SK-N-SH (cell line): ENCODE measurements around the gene UQCR10. TPM values are rescaled to one million over a fixed set of nuclear protein-coding genes. Genes with fewer than 3 reads are reported as not detected.

Source experiments
- CTCF ChIA-PET: fragments of 300-600, 350-600 bp; formaldehyde crosslinking; extraction: SDS; loops from one replicate; lab custom pipeline; 2021; lab: Yijun Ruan, JAX
- POLR2A ChIA-PET: fragments of 350-600 bp; sonication (Branson Sonifier 250); formaldehyde crosslinking; extraction: SDS; loops from one replicate; lab custom pipeline; 2020; ENCODE audit warnings: antibody characterized with exemption, inconsistent platforms; lab: Yijun Ruan, JAX
- DNase-seq: peaks from one replicate; pipeline ENCODE4 v3.0.0; 2012
- H2AFZ ChIP-seq: fragments of 200-600 bp; sonication (generic); 2 replicates; pipeline ENCODE4 v1.8.1; 2016; ENCODE audit warnings: antibody characterized with exemption, mild to moderate bottlenecking, low read depth
- H3F3A ChIP-seq: fragments of 200-600 bp; sonication (generic); replicated peaks from 2 replicates; pipeline ENCODE3; 2016; ENCODE audit warnings: antibody characterized with exemption, mild to moderate bottlenecking; ENCODE audit not compliant: insufficient read depth
- H3K27ac ChIP-seq, 2 experiments: fragments of 200-500 bp in 1 of 2; fragments of 200-600 bp in 1 of 2; sonication (Bioruptor generic) in 1 of 2; sonication (generic), shearing (Covaris generic) in 1 of 2; 2 replicates each; pipeline versions ENCODE4 v1.5.1 to v1.6.1; 2014 to 2016; ENCODE audit warnings: low read depth in 2 of 2, inconsistent platforms in 1 of 2, low read length in 1 of 2, mild to moderate bottlenecking in 1 of 2, mixed read lengths in 1 of 2
- H3K27me3 ChIP-seq: fragments of 200-600 bp; sonication (generic), shearing (Covaris generic); 2 replicates; pipeline ENCODE4 v1.6.1; 2016; ENCODE audit warnings: mixed run types; ENCODE audit not compliant: insufficient read depth
- H3K36me3 ChIP-seq, 2 experiments: fragments of 200-500 bp in 1 of 2; fragments of 200-600 bp in 1 of 2; sonication (Bioruptor generic) in 1 of 2; sonication (generic) in 1 of 2; replicated peaks in 1 of 2; 2 replicates each; pipeline versions ENCODE3 to v1.5.1; 2014 to 2016; ENCODE audit warnings: low read length in 1 of 2, mild to moderate bottlenecking in 1 of 2; ENCODE audit not compliant: insufficient read depth in 2 of 2, control insufficient read depth in 1 of 2
- H3K4me1 ChIP-seq, 2 experiments: fragments of 200-500 bp in 1 of 2; fragments of 200-600 bp in 1 of 2; sonication (Bioruptor generic) in 1 of 2; sonication (generic), shearing (Covaris generic) in 1 of 2; 2 replicates each; pipeline versions ENCODE4 v1.5.1 to v1.6.1; 2014 to 2016; ENCODE audit warnings: low read depth in 1 of 2, low read length in 1 of 2, mixed run types in 1 of 2; ENCODE audit not compliant: insufficient read depth in 2 of 2, control insufficient read depth in 1 of 2
- H3K4me2 ChIP-seq: fragments of 200-600 bp; sonication (generic), shearing (Covaris generic); 2 replicates; pipeline ENCODE4 v1.6.1; 2017; ENCODE audit warnings: mixed run types
- H3K4me3 ChIP-seq, 2 experiments: fragments of 200-500 bp in 1 of 2; fragments of 200-600 bp in 1 of 2; sonication (Bioruptor generic) in 1 of 2; sonication (generic), shearing (Covaris generic) in 1 of 2; 2 replicates each; pipeline versions ENCODE4 v1.5.1 to v1.8.1; 2014 to 2016; ENCODE audit warnings: low read depth in 2 of 2, inconsistent platforms in 1 of 2, low read length in 1 of 2, mild to moderate bottlenecking in 1 of 2, mixed read lengths in 1 of 2, moderate library complexity in 1 of 2
- H3K79me2 ChIP-seq: fragments of 200-600 bp; sonication (generic); 2 replicates; pipeline ENCODE4 v1.8.1; 2017; ENCODE audit warnings: mild to moderate bottlenecking; ENCODE audit not compliant: insufficient read depth
- H3K9ac ChIP-seq: fragments of 200-600 bp; sonication (generic); 2 replicates; pipeline ENCODE4 v1.6.1; 2017; ENCODE audit warnings: mixed run types
- H3K9me2 ChIP-seq: fragments of 200-600 bp; sonication (generic); 2 replicates; pipeline ENCODE4 v1.6.1; 2017; ENCODE audit warnings: mixed run types
- H3K9me3 ChIP-seq: fragments of 200-600 bp; sonication (generic); 2 replicates; pipeline ENCODE4 v1.6.1; 2017; ENCODE audit warnings: mixed run types, mild to moderate bottlenecking, moderate library complexity
- H4K20me1 ChIP-seq: fragments of 200-600 bp; sonication (generic); 2 replicates; pipeline ENCODE4 v1.6.1; 2017; ENCODE audit warnings: mild to moderate bottlenecking, mixed run types; ENCODE audit not compliant: insufficient read depth
- CHD2 ChIP-seq: fragments of 150-350 bp; IDR thresholded peaks from 2 replicates; pipeline ENCODE4 v1.6.1; 2018; ENCODE audit warnings: low read length; ENCODE audit not compliant: partially characterized antibody
- EP300 ChIP-seq, 2 experiments: IDR thresholded peaks; 2 replicates each; pipeline versions ENCODE4 v1.4.0 to v1.6.1; 2012; ENCODE audit warnings: borderline replicate concordance in 1 of 2, low read depth in 1 of 2, low read length in 1 of 2
- FOXJ3 ChIP-seq: sonication (generic); formaldehyde crosslinking; IDR thresholded peaks from 2 replicates; pipeline ENCODE4 v1.5.1; 2020; ENCODE audit warnings: mild to moderate bottlenecking, missing genetic modification reagents
- GABPA ChIP-seq: IDR thresholded peaks from 2 replicates; pipeline ENCODE4 v1.4.0; 2012; ENCODE audit warnings: low read depth, mild to moderate bottlenecking
- IRF3 ChIP-seq: fragments of 150-350 bp; IDR thresholded peaks from 2 replicates; pipeline ENCODE4 v1.6.1; 2016; ENCODE audit warnings: mild to moderate bottlenecking, low read depth, low read length
- JUND ChIP-seq: IDR thresholded peaks from 2 replicates; pipeline ENCODE4 v1.4.0; 2012
- MXI1 ChIP-seq: IDR thresholded peaks from 2 replicates; pipeline ENCODE4 v1.6.1; 2012; ENCODE audit warnings: mild to moderate bottlenecking, low read depth, low read length, improper control_type of control experiment
- PBX3 ChIP-seq: IDR thresholded peaks from 2 replicates; pipeline ENCODE4; 2012
- RAD21 ChIP-seq: IDR thresholded peaks from 2 replicates; pipeline ENCODE4 v1.6.1; 2012; ENCODE audit warnings: mild to moderate bottlenecking, low read length
- RCOR1 ChIP-seq: fragments of 150-350 bp; IDR thresholded peaks from 2 replicates; pipeline ENCODE4 v1.6.1; 2017; ENCODE audit warnings: antibody characterized with exemption, low read length
- RFX5 ChIP-seq: IDR thresholded peaks from 2 replicates; pipeline ENCODE4 v1.6.1; 2012; ENCODE audit warnings: mild to moderate bottlenecking, improper control_type of control experiment, low read length
- RXRA ChIP-seq: IDR thresholded peaks from 2 replicates; pipeline ENCODE4 v1.4.0; 2012; ENCODE audit warnings: low read depth, mild to moderate bottlenecking, borderline replicate concordance
- SIN3A ChIP-seq: IDR thresholded peaks from 2 replicates; pipeline ENCODE4 v1.6.1; 2012; ENCODE audit warnings: low read depth, mild to moderate bottlenecking, low read length, moderate library complexity, borderline replicate concordance
- SMC3 ChIP-seq: IDR thresholded peaks from 2 replicates; pipeline ENCODE4 v1.6.1; 2012; ENCODE audit warnings: low read depth, low read length, improper control_type of control experiment
- TAF1 ChIP-seq: IDR thresholded peaks from 2 replicates; pipeline ENCODE4 v1.6.1; 2012; ENCODE audit warnings: low read depth, mild to moderate bottlenecking, low read length, moderate library complexity, borderline replicate concordance
- USF1 ChIP-seq: IDR thresholded peaks from 2 replicates; pipeline ENCODE4 v1.4.0; 2012; ENCODE audit warnings: low read depth, borderline replicate concordance
- YY1 ChIP-seq: IDR thresholded peaks from 2 replicates; pipeline ENCODE4 v1.4.0; 2012; ENCODE audit warnings: low read depth, mild to moderate bottlenecking
- WGBS: methylation state at CpG from one replicate; pipeline ENCODE4 v1.1.6; 2017; ENCODE audit warnings: low lambda C conversion rate; 5-methylcytosine and 5-hydroxymethylcytosine counted together
- polyA plus RNA-seq, 3 experiments: library from polyadenylated mRNA; depleted of rRNA; stranded (reverse); fragments of >200 nt; gene quantifications; 2 replicates each; pipeline ENCODE4 v1.2.3, GENCODE V29; 2012
- TF ChIP-seq, protein P1 (sequence below): IDR thresholded peaks from 2 replicates; pipeline ENCODE4 v1.4.0; 2012; ENCODE audit warnings: low read depth, borderline replicate concordance

UQCR10 gene
- polyA plus RNA-seq, 1 of the 3 experiments (the other 2 are of a cell fraction): 248 TPM

DNA sequence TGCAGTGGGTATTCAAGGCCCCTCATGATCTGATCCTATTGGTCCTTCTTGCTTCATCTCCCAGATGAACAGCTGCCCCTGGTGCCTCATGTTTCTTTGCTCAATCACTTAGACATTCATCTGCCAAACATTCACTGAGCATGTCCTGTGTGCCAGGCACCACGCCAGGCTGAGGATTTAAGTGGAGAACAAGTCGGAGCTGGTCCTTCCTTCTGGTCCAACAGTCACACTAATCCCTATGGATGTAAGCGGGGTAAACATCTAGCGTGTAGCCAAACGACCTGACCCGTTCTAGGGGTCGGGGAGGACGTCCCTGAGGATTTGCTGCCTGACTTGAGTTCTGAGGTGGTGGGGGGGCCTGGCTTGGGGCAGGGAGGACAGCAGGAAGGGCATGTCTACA lies 22.3 kb upstream of the UQCR10 start:
- Histone ChIP-seq H3K27me3 (no peaks in the 10 kb centered on the region), H3K4me3 (no peak overlapping the region), H3K9me3 (no peaks in the 10 kb centered on the region), H3K4me2 (no peak overlapping the region), H3K4me1 (no peaks in the 10 kb centered on the region; a peak in 1 of 4 replicates), H3K9me2 (no peaks in the 10 kb centered on the region), H3K36me3 (peaks cover 0 to 14% of the 10 kb centered on the region in 2 experiments), H3K79me2 (no peaks in the 10 kb centered on the region), H4K20me1 (no peaks in the 10 kb centered on the region), H3K27ac (no peak overlapping the region), H3F3A (no peaks in the 10 kb centered on the region), H3K9ac (no peak overlapping the region), H2AFZ (no peak overlapping the region)
- ChIA-PET CTCF (interaction anchor here (1.0 to 1.2 kb wide), 3 partner anchors 55 to 344 kb away, joined by 3 to 4 read pairs (median 3); no protein-coding TSS in a partner anchor), POLR2A (no interaction called here)
- 96% methylated on average over 4 of the region's 8 CpGs for WGBS
- no peak for TF ChIP-seq SIN3A
- no peak for TF ChIP-seq IRF3
- TF ChIP-seq RFX5: no peak
- no peak for TF ChIP-seq YY1
- TF ChIP-seq RAD21: no peak
- no peak for TF ChIP-seq EP300 (IDR thresholded peaks at IDR 0.05; ENCODE audit: borderline replicate concordance in 1 of 2, low read depth in 1 of 2, low read length in 1 of 2)
- TF ChIP-seq RCOR1: no peak
- no peak for TF ChIP-seq MXI1
- no peak for TF ChIP-seq JUND
- TF ChIP-seq TAF1: no peak
- no peak for TF ChIP-seq CHD2
- TF ChIP-seq USF1: no peak
- TF ChIP-seq PBX3: no peak
- DNase-seq: no peak

GRCh38 chr22:29747832-29748231 lies 19.3 kb upstream of the UQCR10 start:
- Histone ChIP-seq H3K36me3 (peaks cover 0 to 6% of the 10 kb centered on the region in 2 experiments), H3K27ac (no peak overlapping the region), H3K79me2 (no peaks in the 10 kb centered on the region), H3K9me3 (no peaks in the 10 kb centered on the region), H2AFZ (no peak overlapping the region), H3K9ac (no peak overlapping the region), H3K4me3 (no peak overlapping the region), H3K4me1 (no peaks in the 10 kb centered on the region; a peak in 1 of 4 replicates), H3K27me3 (no peaks in the 10 kb centered on the region), H4K20me1 (0 out of 2 replicates have a peak, but pooled peaks cover 3% of the 10 kb centered on the region), H3K4me2 (no peak overlapping the region), H3F3A (no peaks in the 10 kb centered on the region), H3K9me2 (no peaks in the 10 kb centered on the region)
- POLR2A ChIA-PET: no interaction called here
- 96% methylated on average over 6 of the region's 7 CpGs for WGBS
- TF ChIP-seq YY1: no peak
- TF ChIP-seq, protein P1, sequence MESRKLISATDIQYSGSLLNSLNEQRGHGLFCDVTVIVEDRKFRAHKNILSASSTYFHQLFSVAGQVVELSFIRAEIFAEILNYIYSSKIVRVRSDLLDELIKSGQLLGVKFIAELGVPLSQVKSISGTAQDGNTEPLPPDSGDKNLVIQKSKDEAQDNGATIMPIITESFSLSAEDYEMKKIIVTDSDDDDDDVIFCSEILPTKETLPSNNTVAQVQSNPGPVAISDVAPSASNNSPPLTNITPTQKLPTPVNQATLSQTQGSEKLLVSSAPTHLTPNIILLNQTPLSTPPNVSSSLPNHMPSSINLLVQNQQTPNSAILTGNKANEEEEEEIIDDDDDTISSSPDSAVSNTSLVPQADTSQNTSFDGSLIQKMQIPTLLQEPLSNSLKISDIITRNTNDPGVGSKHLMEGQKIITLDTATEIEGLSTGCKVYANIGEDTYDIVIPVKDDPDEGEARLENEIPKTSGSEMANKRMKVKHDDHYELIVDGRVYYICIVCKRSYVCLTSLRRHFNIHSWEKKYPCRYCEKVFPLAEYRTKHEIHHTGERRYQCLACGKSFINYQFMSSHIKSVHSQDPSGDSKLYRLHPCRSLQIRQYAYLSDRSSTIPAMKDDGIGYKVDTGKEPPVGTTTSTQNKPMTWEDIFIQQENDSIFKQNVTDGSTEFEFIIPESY: no peak
- no peak for TF ChIP-seq GABPA
- no peak for TF ChIP-seq RXRA
- TF ChIP-seq FOXJ3 (CRISPR knock-in tag): no peak
- no peak for TF ChIP-seq SMC3
- CTCF ChIA-PET: interaction anchor here (0.5 to 1.0 kb wide), 2 partner anchors 89 to 341 kb away, joined by 3 read pairs; no protein-coding TSS in a partner anchor
- no peak for DNase-seq
